ENCODE results near the gene SEMA6A.

DNA sequence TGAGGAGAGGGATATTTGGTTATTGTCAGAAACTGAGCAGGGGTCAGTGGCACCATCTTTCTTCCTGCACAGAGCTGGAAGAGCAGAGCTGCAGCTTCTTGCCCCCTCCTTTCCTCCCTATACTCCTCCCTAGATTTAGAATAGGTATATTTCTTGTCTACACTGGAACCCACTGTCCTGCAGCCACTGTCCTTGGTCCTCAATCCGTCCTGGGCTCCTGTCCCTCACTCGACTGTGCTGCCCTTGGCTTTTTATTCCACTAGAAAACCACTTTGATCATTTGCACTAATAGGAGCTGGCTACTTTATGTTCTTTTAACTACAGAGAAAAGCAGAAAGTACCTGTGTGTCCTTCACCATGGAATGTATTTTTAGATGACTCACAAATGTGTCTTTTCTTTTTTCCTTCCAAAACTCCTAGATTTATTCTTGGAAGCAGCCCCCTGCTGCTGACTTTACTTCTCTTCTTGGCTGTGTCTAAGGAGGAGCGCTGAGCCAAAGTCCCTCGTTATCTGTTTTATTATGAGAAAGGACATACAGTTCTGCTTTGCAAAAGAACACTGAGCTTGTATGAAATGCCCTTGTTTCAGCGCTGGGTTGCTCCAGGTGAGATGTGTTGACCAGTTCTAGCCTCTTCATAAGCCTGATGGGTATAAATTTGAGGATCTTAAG, 150.9 kb downstream of the SEMA6A start:
- TF ChIP-seq, protein P1, sequence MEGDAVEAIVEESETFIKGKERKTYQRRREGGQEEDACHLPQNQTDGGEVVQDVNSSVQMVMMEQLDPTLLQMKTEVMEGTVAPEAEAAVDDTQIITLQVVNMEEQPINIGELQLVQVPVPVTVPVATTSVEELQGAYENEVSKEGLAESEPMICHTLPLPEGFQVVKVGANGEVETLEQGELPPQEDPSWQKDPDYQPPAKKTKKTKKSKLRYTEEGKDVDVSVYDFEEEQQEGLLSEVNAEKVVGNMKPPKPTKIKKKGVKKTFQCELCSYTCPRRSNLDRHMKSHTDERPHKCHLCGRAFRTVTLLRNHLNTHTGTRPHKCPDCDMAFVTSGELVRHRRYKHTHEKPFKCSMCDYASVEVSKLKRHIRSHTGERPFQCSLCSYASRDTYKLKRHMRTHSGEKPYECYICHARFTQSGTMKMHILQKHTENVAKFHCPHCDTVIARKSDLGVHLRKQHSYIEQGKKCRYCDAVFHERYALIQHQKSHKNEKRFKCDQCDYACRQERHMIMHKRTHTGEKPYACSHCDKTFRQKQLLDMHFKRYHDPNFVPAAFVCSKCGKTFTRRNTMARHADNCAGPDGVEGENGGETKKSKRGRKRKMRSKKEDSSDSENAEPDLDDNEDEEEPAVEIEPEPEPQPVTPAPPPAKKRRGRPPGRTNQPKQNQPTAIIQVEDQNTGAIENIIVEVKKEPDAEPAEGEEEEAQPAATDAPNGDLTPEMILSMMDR (IDR thresholded peaks at IDR 0.05), result no peak
- TF ChIP-seq POLR2A (IDR thresholded peaks at IDR 0.05), result no peak
